C4-2B (cell line): ENCODE data around the gene CDH15.

Source experiments
- H3K27ac ChIP-seq: fragments of 450-650 bp; 2 replicates; pipeline ENCODE4 v1.5.1; 2017
- ZFX ChIP-seq: fragments of 450-650 bp; IDR thresholded peaks from 2 replicates; pipeline ENCODE4 v1.6.1; 2017
- TF ChIP-seq, protein P1 (sequence below): fragments of 450-650 bp; conservative IDR thresholded peaks from 2 replicates; pipeline ENCODE4 v1.5.1; 2017; ENCODE audit warnings: mild to moderate bottlenecking

CDH15 gene

DNA sequence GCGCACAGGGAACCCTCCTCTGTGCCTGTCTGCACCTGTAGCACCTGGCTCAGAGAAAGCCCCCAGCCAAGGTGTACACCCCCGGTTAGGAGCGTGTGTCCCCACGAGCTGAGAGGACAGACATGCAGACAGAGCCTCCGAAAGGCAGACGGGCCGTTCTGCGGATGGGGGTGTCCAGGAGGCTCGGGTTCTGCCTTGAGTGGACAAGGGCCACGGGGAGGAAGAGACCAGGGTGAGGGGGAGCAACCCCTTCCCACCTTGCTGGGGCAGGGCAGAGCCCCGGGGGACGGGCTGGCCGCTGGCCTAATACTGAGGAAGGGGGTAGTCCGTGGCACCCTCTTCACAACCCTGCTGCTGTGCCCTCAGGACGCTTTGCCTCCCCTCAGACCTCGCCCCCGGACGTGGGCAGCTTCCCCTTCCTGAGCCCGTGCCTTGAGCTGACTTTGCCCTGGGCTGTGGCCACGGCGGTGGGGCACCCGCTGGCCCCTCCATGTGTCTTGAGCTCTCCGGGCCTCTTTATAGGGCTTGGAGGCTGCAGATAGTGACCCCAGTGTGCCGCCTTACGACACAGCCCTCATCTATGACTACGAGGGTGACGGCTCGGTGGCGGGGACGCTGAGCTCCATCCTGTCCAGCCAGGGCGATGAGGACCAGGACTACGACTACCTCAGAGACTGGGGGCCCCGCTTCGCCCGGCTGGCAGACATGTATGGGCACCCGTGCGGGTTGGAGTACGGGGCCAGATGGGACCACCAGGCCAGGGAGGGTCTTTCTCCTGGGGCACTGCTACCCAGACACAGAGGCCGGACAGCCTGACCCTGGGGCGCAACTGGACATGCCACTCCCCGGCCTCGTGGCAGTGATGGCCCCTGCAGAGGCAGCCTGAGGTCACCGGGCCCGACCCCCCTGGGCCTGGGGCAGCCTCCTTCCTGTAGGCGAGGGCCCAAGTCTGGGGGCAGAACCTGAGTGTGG, 23.1 kb downstream of the CDH15 start:
- no peak for TF ChIP-seq ZFX
- TF ChIP-seq, protein P1, sequence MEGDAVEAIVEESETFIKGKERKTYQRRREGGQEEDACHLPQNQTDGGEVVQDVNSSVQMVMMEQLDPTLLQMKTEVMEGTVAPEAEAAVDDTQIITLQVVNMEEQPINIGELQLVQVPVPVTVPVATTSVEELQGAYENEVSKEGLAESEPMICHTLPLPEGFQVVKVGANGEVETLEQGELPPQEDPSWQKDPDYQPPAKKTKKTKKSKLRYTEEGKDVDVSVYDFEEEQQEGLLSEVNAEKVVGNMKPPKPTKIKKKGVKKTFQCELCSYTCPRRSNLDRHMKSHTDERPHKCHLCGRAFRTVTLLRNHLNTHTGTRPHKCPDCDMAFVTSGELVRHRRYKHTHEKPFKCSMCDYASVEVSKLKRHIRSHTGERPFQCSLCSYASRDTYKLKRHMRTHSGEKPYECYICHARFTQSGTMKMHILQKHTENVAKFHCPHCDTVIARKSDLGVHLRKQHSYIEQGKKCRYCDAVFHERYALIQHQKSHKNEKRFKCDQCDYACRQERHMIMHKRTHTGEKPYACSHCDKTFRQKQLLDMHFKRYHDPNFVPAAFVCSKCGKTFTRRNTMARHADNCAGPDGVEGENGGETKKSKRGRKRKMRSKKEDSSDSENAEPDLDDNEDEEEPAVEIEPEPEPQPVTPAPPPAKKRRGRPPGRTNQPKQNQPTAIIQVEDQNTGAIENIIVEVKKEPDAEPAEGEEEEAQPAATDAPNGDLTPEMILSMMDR = no peak
- no peak overlapping the region for H3K27ac ChIP-seq

DNA sequence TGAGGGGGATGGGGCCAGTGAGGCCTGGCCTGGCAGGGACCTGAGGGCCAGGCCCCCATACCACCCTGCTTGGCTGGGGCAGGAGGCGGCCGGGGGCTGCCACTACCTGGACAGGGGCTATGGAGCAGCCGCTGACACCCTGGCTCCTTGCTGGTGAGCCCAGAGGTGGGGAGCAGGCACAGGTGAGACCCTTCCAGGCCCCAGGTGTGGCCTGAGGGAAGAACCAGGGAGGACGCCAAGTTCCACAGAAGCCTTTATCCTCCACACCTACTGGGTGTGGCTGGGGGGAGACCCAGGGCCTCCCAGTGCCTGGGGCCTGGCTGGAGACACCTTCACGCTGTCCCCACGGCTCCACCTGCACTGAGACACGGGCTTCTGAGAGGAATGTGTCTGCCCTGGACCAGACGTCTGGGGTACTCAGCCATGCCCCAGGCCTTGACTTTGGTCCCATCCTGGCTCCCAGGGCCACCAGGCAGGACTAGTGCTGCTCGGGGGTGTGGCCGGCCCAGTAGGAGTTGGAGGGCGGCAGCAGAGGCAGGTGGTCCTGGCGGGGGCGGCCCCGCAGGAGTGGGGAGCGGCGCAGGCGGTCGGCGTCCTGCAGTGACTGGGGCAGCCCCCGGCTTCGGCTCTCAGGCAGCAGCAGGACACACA, 24.1 kb downstream of the CDH15 start:
- TF ChIP-seq ZFX = no peak
- TF ChIP-seq, protein P1 = no peak
- H3K27ac ChIP-seq = no peak overlapping the region

DNA sequence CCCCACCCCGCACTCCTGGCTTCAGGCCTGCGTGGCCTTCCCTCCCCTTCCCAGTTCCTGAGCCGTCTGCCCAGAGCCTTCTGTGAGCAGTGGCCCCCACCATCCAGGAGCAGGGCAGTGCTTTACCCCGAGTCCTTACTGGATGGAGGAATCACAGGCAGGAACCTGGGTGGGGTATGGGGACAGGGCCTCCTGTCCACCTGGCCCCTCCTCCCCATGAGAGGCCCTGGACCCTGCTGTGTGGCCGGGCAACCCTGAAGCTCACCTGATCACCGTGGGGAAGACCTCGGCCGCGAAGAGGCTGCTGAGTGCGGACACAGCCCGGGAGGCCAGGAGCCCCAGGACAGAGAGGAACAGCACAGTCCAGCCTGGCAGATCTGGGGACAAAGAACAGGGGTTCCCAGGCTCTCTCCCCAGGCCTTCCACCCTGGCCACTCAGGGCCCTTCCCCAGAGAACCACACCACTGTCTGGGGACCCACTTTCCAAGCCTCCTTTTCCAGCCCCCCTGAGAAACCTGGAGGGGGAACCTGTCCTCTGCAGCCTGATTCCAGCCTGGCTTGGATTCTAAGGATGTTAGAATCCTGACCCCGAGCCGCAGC, 25.6 kb downstream of the CDH15 start:
- TF ChIP-seq ZFX = no peak
- TF ChIP-seq, protein P1 = no peak
- H3K27ac ChIP-seq = no peak overlapping the region

DNA sequence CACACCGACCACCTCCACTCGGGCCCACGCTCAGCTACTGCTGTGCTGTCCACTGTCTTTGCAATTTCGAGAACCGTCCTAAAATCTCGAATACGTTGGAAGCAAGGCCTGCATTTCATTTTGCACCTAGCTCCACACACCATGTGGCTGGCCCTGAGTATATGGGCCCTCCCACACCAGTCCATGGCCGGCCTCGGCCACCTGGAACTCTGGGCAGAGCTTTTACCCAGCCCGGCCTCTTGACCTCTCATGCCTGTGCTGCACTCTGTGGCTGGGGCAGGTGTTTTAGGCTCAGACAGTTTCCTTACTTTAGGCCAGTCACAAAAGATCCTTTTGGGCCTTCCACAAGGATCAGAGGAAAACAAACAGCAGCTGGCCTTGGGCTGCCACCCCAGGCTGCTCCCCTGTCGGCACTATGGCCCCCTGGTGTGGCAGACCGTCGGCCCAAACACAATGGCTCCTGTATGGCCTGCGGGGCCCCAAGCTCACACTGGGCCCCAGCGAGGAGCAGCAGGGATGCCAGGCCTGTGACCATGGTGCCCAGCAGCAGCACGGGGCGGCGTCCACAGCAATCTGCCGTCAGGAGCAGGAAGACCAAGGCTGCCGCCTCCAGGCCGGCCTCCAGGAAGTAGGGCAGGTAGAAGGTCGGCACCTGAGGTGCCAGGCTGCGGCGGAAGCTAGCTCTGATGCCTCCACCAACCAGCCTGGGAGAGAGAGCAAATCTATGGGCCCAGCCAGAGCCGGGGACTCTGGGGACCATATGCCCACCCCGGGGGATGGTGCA, 26.3 kb downstream of the CDH15 start:
- H3K27ac ChIP-seq = no peak overlapping the region
- TF ChIP-seq ZFX = no peak
- TF ChIP-seq, protein P1 = no peak

DNA sequence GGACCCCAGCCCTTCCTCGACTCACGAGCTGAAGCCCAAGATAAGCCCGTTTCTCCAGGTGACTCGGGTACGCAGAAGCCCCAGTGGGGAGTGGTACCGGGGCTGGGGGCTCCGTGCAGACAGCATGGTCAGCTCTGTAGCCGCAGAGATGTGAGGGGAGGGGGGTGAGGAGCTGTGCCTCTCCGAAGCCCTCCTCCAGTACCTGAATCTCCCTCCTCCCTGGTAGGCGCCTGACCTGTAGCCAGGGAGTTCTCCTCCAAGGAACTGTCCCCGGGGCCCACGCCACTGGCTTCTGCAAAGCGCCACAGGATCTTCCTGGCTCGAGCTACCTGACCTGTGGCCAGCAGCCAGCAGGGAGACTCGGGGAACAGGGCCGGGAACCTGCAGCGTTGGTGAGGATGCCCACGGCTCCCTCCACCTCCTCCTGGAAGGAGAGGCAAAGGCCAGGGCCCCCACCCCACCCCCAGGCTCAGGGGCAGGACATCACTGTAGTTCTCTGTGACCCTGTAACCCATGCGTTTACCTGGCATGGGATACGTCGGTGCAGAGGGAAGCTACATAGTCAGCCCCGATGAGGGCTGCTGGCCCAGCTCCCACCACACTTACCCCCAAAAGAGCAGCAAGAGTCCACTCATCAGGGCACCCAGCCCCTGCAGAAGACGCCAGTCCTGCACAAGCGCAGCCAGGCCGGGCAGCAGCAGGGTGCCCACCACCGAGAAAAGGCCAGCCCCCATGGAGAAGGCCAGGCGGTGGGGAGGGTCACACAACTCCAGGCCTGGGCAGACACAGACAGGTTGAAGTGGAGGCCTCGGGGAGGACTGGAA, 27.1 kb downstream of the CDH15 start:
- no peak for TF ChIP-seq ZFX
- TF ChIP-seq, protein P1 = no peak
- H3K27ac ChIP-seq = no peak overlapping the region

DNA sequence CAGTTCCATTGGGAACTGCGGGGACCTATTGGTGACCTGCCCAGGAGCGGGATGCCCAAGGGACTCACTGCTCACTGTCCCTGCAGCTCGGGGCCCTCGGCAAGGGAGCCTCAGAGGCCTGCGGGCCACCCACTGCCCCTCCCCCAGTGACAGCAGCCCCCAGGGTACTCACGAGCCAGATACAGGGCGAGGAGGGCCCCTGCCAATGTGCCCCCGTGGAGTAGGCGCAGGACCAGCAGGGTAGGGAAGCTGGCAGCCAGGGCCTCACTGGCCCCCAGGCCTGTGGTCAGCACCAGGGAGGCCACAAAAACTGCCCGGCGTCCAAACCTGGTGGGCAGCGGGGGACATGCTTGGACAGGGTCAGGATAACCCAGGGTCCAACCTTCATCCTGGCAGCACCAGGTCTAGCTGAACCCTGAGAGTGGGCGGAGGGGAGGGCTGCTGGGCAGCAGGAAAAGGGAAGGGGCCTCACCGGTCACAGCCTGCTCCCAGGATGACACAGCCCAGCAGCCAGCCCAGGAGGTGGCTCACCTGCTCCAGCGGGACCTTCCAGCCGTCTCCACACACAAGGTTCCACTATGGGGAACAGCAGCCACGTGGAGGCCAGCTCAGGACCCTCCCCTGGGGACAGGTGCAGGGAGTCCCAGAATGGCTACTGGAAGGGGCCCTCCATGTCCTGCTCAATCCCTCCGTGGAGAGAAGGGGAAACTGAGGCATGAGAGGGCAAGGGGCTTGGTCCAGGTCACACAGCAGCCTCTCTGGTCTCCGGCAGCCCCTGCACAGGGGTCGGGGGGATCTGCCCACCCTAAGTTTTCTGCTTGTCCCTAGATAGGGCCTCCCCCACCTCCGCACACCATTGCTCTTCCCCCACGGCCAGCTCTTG, 27.9 kb downstream of the CDH15 start:
- no peak overlapping the region for H3K27ac ChIP-seq
- no peak for TF ChIP-seq ZFX
- TF ChIP-seq, protein P1 = no peak
